Activated CD4-positive, alpha-beta memory T cell treated with anti-CD3 and anti-CD28 coated beads for 36 hours (primary cell): ENCODE data around the gene EXOC4. TPM values are rescaled to one million over a fixed set of nuclear protein-coding genes. Genes with fewer than 3 reads are reported as not detected.
"Not testable (repeated sequence)": the region's sequence is repeated elsewhere in the genome, so short reads cannot be mapped to it uniquely, and the experiment has no call there.

ENCODE experiments used
- CTCF ChIA-PET: fragments of 350-600 bp; sonication (Branson Sonifier 250); formaldehyde crosslinking; loops from one replicate; lab custom pipeline; 2021; ENCODE audit warnings: antibody characterized with exemption, inconsistent platforms; lab: Charles Lee
- POLR2A ChIA-PET: fragments of 350-600 bp; sonication (Branson Sonifier 250); formaldehyde crosslinking; loops from one replicate; lab custom pipeline; 2021; ENCODE audit warnings: antibody characterized with exemption; lab: Charles Lee
- DNase-seq: peaks from one replicate; pipeline ENCODE4 v3.0.0-alpha.2; 2020
- H3K27ac Mint-ChIP-seq: one replicate; pipeline ENCODE4 v1.8.0; 2021; ENCODE audit warnings: mixed read lengths
- H3K27me3 Mint-ChIP-seq: one replicate; pipeline ENCODE4 v1.8.0; 2021; ENCODE audit warnings: mixed read lengths
- H3K36me3 Mint-ChIP-seq: one replicate; pipeline ENCODE4 v1.8.0; 2021; ENCODE audit warnings: mixed read lengths
- H3K4me1 Mint-ChIP-seq: one replicate; pipeline ENCODE4 v1.8.0; 2021; ENCODE audit warnings: low read depth, mixed read lengths
- H3K4me3 Mint-ChIP-seq: one replicate; pipeline ENCODE4 v1.8.0; 2021; ENCODE audit warnings: mild to moderate bottlenecking, mixed read lengths
- H3K9me3 Mint-ChIP-seq: one replicate; pipeline ENCODE4 v1.8.0; 2021; ENCODE audit warnings: mixed read lengths
- intact Hi-C: fragments of 100-400 bp; cut with micrococcal nuclease; formaldehyde crosslinking; loops from one replicate; pipeline ENCODE4 v1.15.1; 2023
- total RNA-seq, 2 experiments: library from RNA; stranded (reverse); gene quantifications; one replicate each; pipeline ENCODE4 v1.2.3, GENCODE V29; 2021

The EXOC4 gene
- 10 to 100 TPM; 55.8 to 60.8 TPM for total RNA-seq

DNA sequence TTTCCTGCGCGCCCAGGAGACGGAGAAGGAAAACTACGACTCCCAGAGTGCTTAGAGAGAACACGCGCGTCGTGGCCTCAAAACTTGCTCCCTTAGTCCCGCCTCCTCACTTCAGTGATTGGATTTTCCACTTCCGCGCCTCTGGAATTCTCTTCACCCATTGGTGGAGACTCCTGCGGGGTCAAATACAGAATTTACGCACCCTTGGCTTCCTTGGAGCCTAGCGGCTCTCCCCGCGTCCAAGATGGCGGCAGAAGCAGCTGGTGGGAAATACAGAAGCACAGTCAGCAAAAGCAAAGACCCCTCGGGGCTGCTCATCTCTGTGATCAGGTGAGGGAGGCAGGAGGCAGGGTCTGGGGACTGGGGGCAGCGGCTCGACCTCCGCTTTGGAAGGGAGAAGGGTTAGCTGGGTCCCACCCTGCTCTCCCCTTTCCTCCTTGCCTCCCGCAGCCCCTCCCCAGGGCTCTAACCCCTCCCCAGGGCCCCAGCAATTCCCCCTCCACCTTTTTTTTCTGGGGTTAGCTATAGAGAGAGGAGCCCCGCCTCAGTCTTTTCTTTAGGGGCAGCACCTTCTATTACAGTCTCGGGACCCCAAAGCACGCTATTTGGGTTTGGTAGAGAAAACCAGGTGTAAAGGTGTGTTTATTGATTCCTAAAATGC is at the start of gene EXOC4:
Gene EXOC4 (plus strand): TSS at position 221 of the 661 bp plus-strand sequence.
- intact Hi-C loops = loop anchor here (1.0 to 10.0 kb wide), 4 partner anchors 171 to 1202 kb away; partner anchors contain the start of genes AKR1B1, CHCHD3 and LRGUK
- Mint-ChIP-seq H3K27ac (peak within 1 kb of the TSS; percentile 85), H3K9me3 (no peaks in the 10 kb centered on the region), H3K4me3 (peak within 1 kb of the TSS; percentile 89), H3K36me3 (peaks cover 8% of the 10 kb centered on the region), H3K4me1 (peaks cover 30% of the 10 kb centered on the region), H3K27me3 (no peaks in the 10 kb centered on the region)
- peak; percentile 95 for DNase-seq
- ChIA-PET CTCF (interaction anchor here (1.2 kb wide), 1 partner anchor 888 kb away, joined by 3 read pairs; no protein-coding TSS in a partner anchor), POLR2A (interaction anchor here (1.0 kb wide), 1 partner anchor 171 kb away, joined by 3 read pairs; the partner anchor contains the start of gene CHCHD3)

DNA sequence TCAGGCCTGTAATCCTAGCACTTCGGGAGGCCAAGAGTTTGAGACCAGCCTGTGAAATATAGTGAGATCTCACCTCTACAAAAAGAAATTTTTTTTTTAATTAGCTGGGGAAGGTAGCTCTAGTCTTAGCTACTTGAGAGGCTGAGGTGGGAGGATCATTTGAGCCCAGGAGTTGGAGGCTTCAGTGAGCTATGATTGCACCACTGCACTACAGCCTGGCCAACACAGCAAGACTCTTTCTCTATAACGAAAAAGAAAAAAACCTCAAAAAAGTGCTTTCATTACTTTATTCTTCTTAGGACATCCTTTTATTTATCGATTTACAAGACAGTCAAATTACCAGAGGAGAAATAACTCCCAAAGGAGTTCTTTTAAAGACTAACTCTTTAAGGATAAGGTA is 49.4 kb upstream of the EXOC4 start:
- H3K27ac Mint-ChIP-seq = no peak overlapping the region
- H3K36me3 Mint-ChIP-seq = no peaks in the 10 kb centered on the region
- no peak overlapping the region for H3K4me3 Mint-ChIP-seq

DNA sequence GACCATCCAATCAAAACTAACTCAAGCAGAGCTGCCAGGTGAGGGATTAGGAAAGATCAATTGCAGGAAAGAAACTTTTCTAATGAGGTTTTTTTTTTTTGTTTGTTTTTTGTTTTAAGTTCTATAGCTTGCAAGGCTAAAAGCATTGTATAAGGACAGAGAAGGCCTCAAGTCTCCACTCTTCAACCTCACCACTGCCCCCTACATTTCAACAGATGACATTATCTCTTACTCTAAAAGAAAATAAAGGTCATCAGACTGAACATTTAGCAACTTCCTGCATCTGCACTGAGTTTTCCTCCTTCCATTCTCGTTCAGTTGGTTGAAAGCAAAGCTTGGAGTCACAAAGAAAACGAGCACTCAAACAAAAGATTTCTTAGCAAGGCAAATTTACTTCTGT is 45.2 kb upstream of the EXOC4 start:
- intact Hi-C loops = no loop called here
- Mint-ChIP-seq H3K4me1 (no peaks in the 10 kb centered on the region), H3K9me3 (no peaks in the 10 kb centered on the region), H3K27ac (no peak overlapping the region), H3K27me3 (peaks cover 21% of the 10 kb centered on the region), H3K4me3 (no peak overlapping the region), H3K36me3 (no peaks in the 10 kb centered on the region)
- CTCF ChIA-PET = no interaction called here
- POLR2A ChIA-PET = no interaction called here
- DNase-seq = no peak

More for the DNA sequence above, 49.4 kb upstream of the EXOC4 start:
- Mint-ChIP-seq H3K9me3 (no peaks in the 10 kb centered on the region), H3K4me1 (no peaks in the 10 kb centered on the region), H3K27me3 (peaks cover 3% of the 10 kb centered on the region)
- intact Hi-C loops = no loop called here
- ChIA-PET CTCF (no interaction called here), POLR2A (no interaction called here)
- DNase-seq = no peak

DNA sequence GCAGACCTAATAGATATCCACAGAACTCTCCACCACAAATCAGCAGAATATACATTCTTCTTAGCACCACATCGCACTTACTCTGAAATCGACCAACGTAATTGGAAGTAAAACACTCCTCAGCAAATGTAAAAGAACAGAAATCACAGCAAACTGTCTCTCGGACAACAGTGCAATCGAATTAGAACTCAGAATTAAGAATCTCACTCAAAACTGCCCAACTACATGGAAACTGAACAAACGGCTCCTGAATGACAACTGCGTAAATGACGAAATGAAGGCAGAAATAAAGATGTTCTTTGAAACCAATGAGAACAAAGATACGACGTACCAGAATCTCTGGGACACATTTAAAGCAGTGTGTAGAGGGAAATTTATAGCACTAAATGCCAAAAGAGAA is 42.1 kb upstream of the EXOC4 start:
- DNase-seq, H3K4me1 Mint-ChIP-seq, H3K27ac Mint-ChIP-seq, H3K9me3 Mint-ChIP-seq, intact Hi-C loops, CTCF ChIA-PET, H3K4me3 Mint-ChIP-seq, H3K36me3 Mint-ChIP-seq, POLR2A ChIA-PET: not testable (repeated sequence)
- H3K27me3 Mint-ChIP-seq = peaks cover 21% of the 10 kb centered on the region

GRCh38 chr7:133213772-133214171 is 39.1 kb upstream of the EXOC4 start:
- POLR2A ChIA-PET, H3K27ac Mint-ChIP-seq, H3K4me3 Mint-ChIP-seq, DNase-seq, H3K4me1 Mint-ChIP-seq, H3K36me3 Mint-ChIP-seq, H3K9me3 Mint-ChIP-seq, intact Hi-C loops, CTCF ChIA-PET: not testable (repeated sequence)
- H3K27me3 Mint-ChIP-seq = peaks cover 24% of the 10 kb centered on the region

DNA sequence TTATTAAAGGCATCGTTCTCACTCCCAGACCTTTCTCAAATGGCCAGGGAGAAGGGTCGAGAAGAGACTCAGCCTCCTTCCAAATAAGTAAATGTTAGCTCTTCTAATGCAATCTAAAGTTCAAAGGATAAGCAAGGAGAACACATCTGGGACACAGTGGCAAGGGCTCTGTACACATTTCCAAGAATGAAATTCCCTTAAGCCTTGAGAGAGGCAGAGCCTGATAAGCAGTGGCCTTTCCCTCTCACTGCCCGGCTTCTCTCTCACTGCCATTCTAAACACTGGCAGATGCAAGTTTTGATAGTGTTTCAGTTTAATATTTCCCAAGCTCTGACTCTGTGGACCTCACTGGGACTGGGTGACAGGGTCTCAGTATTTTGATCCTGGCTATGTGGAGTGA is 35.1 kb upstream of the EXOC4 start:
- H3K9me3 Mint-ChIP-seq = peaks cover 3% of the 10 kb centered on the region
- intact Hi-C loops = no loop called here

GRCh38 chr7:133230591-133231194 is 22.2 kb upstream of the EXOC4 start:
- POLR2A ChIA-PET = no interaction called here
- Mint-ChIP-seq H3K9me3 (no peaks in the 10 kb centered on the region), H3K4me3 (no peak overlapping the region), H3K36me3 (no peaks in the 10 kb centered on the region), H3K27ac (no peak overlapping the region), H3K4me1 (no peaks in the 10 kb centered on the region), H3K27me3 (peaks cover 7% of the 10 kb centered on the region)
- intact Hi-C loops = loop anchor here (2.0 to 10.0 kb wide), 3 partner anchors 64 to 912 kb away; no protein-coding TSS in a partner anchor
- peak; percentile 50 for DNase-seq
- CTCF ChIA-PET = interaction anchor here (0.7 kb wide), 1 partner anchor 8 kb away, joined by 3 read pairs; no protein-coding TSS in a partner anchor

More for the DNA sequence above, 35.1 kb upstream of the EXOC4 start:
- CTCF ChIA-PET = no interaction called here
- DNase-seq = no peak
- Mint-ChIP-seq H3K36me3 (no peaks in the 10 kb centered on the region), H3K27me3 (peaks cover 6% of the 10 kb centered on the region), H3K4me1 (no peaks in the 10 kb centered on the region), H3K27ac (no peak overlapping the region), H3K4me3 (no peak overlapping the region)
- POLR2A ChIA-PET = no interaction called here

DNA sequence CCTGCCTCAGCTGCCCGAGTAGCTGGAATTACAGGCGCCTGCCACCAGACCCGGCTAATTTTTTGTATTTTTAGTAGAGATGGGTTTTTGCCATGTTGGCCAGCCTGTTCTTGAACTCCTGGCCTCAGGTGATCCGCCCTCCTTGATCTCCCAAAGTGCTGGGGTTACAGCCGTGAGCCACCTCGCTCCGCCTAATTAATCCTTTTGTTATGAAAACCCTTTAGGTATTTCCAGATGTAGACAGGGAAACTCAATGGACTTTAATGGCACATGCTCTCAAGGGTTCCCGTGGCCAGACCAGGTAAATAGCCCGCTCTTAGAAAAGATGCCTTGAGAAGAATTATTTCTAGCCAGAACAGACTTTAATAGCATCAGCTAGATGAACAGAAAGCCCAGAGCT is 19.7 kb upstream of the EXOC4 start:
- ChIA-PET CTCF (interaction anchor here (1.0 kb wide), 1 partner anchor 111 kb away, joined by 3 read pairs; no protein-coding TSS in a partner anchor), POLR2A (no interaction called here)
- Mint-ChIP-seq H3K36me3 (no peaks in the 10 kb centered on the region), H3K27ac (no peak overlapping the region), H3K4me1 (no peaks in the 10 kb centered on the region), H3K9me3 (no peaks in the 10 kb centered on the region), H3K4me3 (no peak overlapping the region), H3K27me3 (peaks cover 8% of the 10 kb centered on the region)
- no peak for DNase-seq
- intact Hi-C loops = loop anchor here (10.0 kb wide), 2 partner anchors 62 to 578 kb away; no protein-coding TSS in a partner anchor

- Mint-ChIP-seq H3K4me3 (no peak overlapping the region), H3K27ac (no peak overlapping the region), H3K36me3 (no peaks in the 10 kb centered on the region), H3K27me3 (peaks cover 6% of the 10 kb centered on the region), H3K4me1 (no peaks in the 10 kb centered on the region), H3K9me3 (no peaks in the 10 kb centered on the region)
- DNase-seq = no peak
- CTCF ChIA-PET = interaction anchor here (1.4 kb wide), 1 partner anchor 12 kb away, joined by 3 read pairs; no protein-coding TSS in a partner anchor
- POLR2A ChIA-PET = no interaction called here
- intact Hi-C loops = loop anchor here (10.0 kb wide), 2 partner anchors 60 to 580 kb away; no protein-coding TSS in a partner anchor
These were observed 17.7 kb upstream of the EXOC4 start for GRCh38 chr7:133234961-133235875.

- no peaks in the 10 kb centered on the region for H3K4me1 Mint-ChIP-seq
- peaks cover 10% of the 10 kb centered on the region for H3K27me3 Mint-ChIP-seq
- no peak overlapping the region for H3K27ac Mint-ChIP-seq
- H3K9me3 Mint-ChIP-seq = no peaks in the 10 kb centered on the region
- H3K36me3 Mint-ChIP-seq = no peaks in the 10 kb centered on the region
- POLR2A ChIA-PET = no interaction called here
- CTCF ChIA-PET = no interaction called here
- H3K4me3 Mint-ChIP-seq = no peak overlapping the region
- intact Hi-C loops = loop anchor here (10.0 kb wide), 2 partner anchors 57 to 583 kb away; no protein-coding TSS in a partner anchor
- no peak for DNase-seq
These were observed 15.3 kb upstream of the EXOC4 start for GRCh38 chr7:133237545-133237944.

GRCh38 chr7:133240302-133240701 is 12.6 kb upstream of the EXOC4 start:
- H3K27ac Mint-ChIP-seq = no peak overlapping the region
- DNase-seq = no peak
- POLR2A ChIA-PET = no interaction called here
- intact Hi-C loops = no loop called here
- H3K9me3 Mint-ChIP-seq = no peaks in the 10 kb centered on the region
- H3K4me3 Mint-ChIP-seq = no peak overlapping the region
- no peaks in the 10 kb centered on the region for H3K36me3 Mint-ChIP-seq
- peaks cover 13% of the 10 kb centered on the region for H3K27me3 Mint-ChIP-seq
- no peaks in the 10 kb centered on the region for H3K4me1 Mint-ChIP-seq
- CTCF ChIA-PET = no interaction called here
